SU-DHL-6 (cell line): ENCODE results near the gene ADAT3.

Source experiments
- H2AFZ ChIP-seq: fragments of 200-600 bp; sonication (generic); 2 replicates; pipeline ENCODE4 v1.6.1; 2014; ENCODE audit warnings: low read depth, mild to moderate bottlenecking, moderate library complexity, mixed read lengths, antibody characterized with exemption, low read length; ENCODE audit not compliant: severe bottlenecking
- H3F3A ChIP-seq: fragments of 200-600 bp; shearing (Covaris generic); 2 replicates; pipeline ENCODE4 v1.6.0; 2016; ENCODE audit warnings: antibody characterized with exemption, mild to moderate bottlenecking; ENCODE audit not compliant: insufficient read depth
- H3K27ac ChIP-seq: fragments of 200-600 bp; sonication (generic); 2 replicates; pipeline ENCODE4 v1.5.1; 2016; ENCODE audit warnings: low read depth, mild to moderate bottlenecking, low read length, moderate library complexity, mixed read lengths
- H3K27me3 ChIP-seq: fragments of 200-600 bp; sonication (generic), shearing (Covaris generic); 2 replicates; pipeline ENCODE4 v1.6.0; 2014; ENCODE audit warnings: mild to moderate bottlenecking, low read length
- H3K36me3 ChIP-seq: fragments of 200-600 bp; sonication (generic); 2 replicates; pipeline ENCODE4 v1.6.1; 2014; ENCODE audit warnings: mild to moderate bottlenecking, low read length, mixed read lengths
- H3K4me2 ChIP-seq: fragments of 300-600, 200-600 bp; shearing (Covaris generic), sonication (generic); 2 replicates; pipeline ENCODE4 v1.6.0; 2014; ENCODE audit warnings: low read length, low read depth, mild to moderate bottlenecking; ENCODE audit not compliant: poor library complexity, severe bottlenecking
- H3K4me3 ChIP-seq: fragments of 200-600 bp; sonication (generic); 2 replicates; pipeline ENCODE4 v1.5.1; 2014; ENCODE audit warnings: antibody characterized with exemption, low read length, mild to moderate bottlenecking, mixed read lengths; ENCODE audit not compliant: insufficient read depth, poor library complexity, severe bottlenecking
- H3K79me2 ChIP-seq: fragments of 200-600 bp; sonication (generic); 2 replicates; pipeline ENCODE4 v1.6.1; 2014; ENCODE audit warnings: mild to moderate bottlenecking, low read length, moderate library complexity; ENCODE audit not compliant: insufficient read depth
- H3K9ac ChIP-seq: fragments of 200-600 bp; sonication (generic); 2 replicates; pipeline ENCODE4 v1.7.0; 2014; ENCODE audit warnings: mild to moderate bottlenecking, low read length
- H3K9me2 ChIP-seq: fragments of 200-600 bp; sonication (generic); replicated peaks from 2 replicates; pipeline ENCODE4 v1.6.1; 2014; ENCODE audit warnings: low read length; ENCODE audit not compliant: insufficient read depth
- H3K9me3 ChIP-seq: fragments of 200-600 bp; sonication (generic); 2 replicates; pipeline ENCODE4 v1.6.1; 2014; ENCODE audit warnings: low read length, mixed read lengths; ENCODE audit not compliant: insufficient read depth
- H4K20me1 ChIP-seq: fragments of 200-600 bp; sonication (generic); 2 replicates; pipeline ENCODE4 v1.6.1; 2014; ENCODE audit warnings: low read depth, mild to moderate bottlenecking, antibody characterized with exemption, low read length, moderate library complexity, mixed read lengths
- CTCF ChIP-seq: fragments of 200-600 bp; sonication (generic); IDR thresholded peaks from one replicate; pipeline ENCODE4 v1.5.1; 2017; ENCODE audit warnings: antibody characterized with exemption, mild to moderate bottlenecking, low read length, moderate library complexity; ENCODE audit not compliant: insufficient read depth, poor library complexity, severe bottlenecking
- EZH2phosphoT487 ChIP-seq: fragments of 200-600 bp; sonication (generic), shearing (Covaris generic); conservative IDR thresholded peaks from 2 replicates; pipeline ENCODE4 v1.6.1; 2018; ENCODE audit warnings: mild to moderate bottlenecking, antibody characterized with exemption, low read length, moderate library complexity, mixed read lengths

ADAT3 gene

GRCh38 chr19:1944916-1945561 is 39.8 kb downstream of the ADAT3 start:
- H3K9me2 ChIP-seq, result no peaks in the 10 kb centered on the region
- H3K27me3 ChIP-seq, result no peaks in the 10 kb centered on the region
- H3K4me2 ChIP-seq, result no peak overlapping the region
- H3K9me3 ChIP-seq, result no peaks in the 10 kb centered on the region
- TF ChIP-seq CTCF (no peak), EZH2phosphoT487 (no peak)
- no peak overlapping the region for H3K27ac ChIP-seq
- H3K36me3 ChIP-seq, result no peaks in the 10 kb centered on the region
- H3F3A ChIP-seq, result peaks cover 17% of the 10 kb centered on the region; the same call in 1 of the 2 replicates
- H3K79me2 ChIP-seq, result peaks cover 72% of the 10 kb centered on the region
- no peak overlapping the region for H3K9ac ChIP-seq
- no peaks in the 10 kb centered on the region for H4K20me1 ChIP-seq
- no peak overlapping the region for H2AFZ ChIP-seq
- no peak overlapping the region for H3K4me3 ChIP-seq

DNA sequence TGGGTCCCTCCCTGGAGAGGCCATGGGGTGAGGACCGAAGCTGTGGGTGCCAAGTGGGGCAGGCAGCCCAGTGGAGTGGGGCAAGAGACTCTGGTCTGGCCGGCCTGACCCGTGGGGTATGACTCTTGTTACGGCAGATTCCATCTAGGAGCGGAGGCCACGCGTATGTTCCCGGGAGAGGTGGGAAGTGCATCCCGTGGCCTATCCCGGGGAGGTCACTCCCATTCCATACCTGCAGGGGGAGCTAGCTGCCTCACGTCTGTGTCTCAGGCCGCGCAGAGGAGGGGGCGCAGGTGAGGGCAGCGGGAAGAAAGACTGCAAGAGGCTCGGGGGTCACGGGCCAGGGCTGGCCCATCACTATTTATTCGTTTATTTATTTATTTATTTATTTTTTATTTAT is 40.7 kb downstream of the ADAT3 start:
- no peak overlapping the region for H2AFZ ChIP-seq
- H3K4me3 ChIP-seq, result no peak overlapping the region
- TF ChIP-seq CTCF, result peak; percentile 34
- no peak for TF ChIP-seq EZH2phosphoT487
- H3K27me3 ChIP-seq, result no peaks in the 10 kb centered on the region
- H3K79me2 ChIP-seq, result peaks cover 80% of the 10 kb centered on the region
- H3K36me3 ChIP-seq, result no peaks in the 10 kb centered on the region
- H3K27ac ChIP-seq, result no peak overlapping the region
- H3K4me2 ChIP-seq, result no peak overlapping the region
- peaks cover 11% of the 10 kb centered on the region; the same call in 1 of the 2 replicates for H3F3A ChIP-seq
- no peaks in the 10 kb centered on the region for H3K9me2 ChIP-seq
- no peaks in the 10 kb centered on the region for H4K20me1 ChIP-seq
- no peak overlapping the region for H3K9ac ChIP-seq
- H3K9me3 ChIP-seq, result no peaks in the 10 kb centered on the region

DNA sequence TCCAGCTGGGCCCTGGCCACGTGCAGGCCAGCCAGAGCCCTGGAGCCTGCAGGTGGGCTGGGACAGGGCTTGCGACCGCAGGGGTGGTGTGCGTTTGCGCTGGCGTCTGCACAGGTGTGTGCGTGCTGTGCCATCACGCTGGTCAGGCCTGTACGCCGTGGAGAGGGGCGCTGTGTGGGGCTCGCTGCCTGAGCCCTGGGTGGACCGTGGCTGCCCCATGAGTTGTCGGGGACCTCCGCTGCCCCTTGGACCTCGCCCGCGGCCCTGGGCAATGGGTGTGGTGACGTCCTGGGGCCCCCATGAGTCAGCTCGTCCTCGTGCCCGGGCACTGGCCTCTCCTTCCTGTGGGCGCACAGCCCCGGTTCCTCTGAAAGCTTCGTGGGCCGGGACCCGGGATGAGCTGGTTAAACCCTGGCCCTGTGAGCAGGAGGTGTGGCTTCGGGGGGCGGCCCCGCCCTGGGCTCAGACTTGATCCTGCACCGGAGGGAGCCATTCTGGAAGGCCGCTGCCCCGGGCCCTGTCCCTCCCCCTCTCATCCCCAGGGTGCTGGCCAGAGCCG is 42.5 kb downstream of the ADAT3 start:
- H3K36me3 ChIP-seq, result no peaks in the 10 kb centered on the region
- H3K4me3 ChIP-seq, result no peak overlapping the region
- no peaks in the 10 kb centered on the region for H3K9me3 ChIP-seq
- TF ChIP-seq CTCF, result no peak
- no peak for TF ChIP-seq EZH2phosphoT487
- H3K27ac ChIP-seq, result no peak overlapping the region
- peaks cover 4% of the 10 kb centered on the region; the same call in 1 of the 2 replicates for H3F3A ChIP-seq
- no peak overlapping the region for H3K4me2 ChIP-seq
- H3K79me2 ChIP-seq, result peaks cover 79% of the 10 kb centered on the region
- H3K9ac ChIP-seq, result no peak overlapping the region
- H2AFZ ChIP-seq, result no peak overlapping the region
- H3K27me3 ChIP-seq, result no peaks in the 10 kb centered on the region
- H3K9me2 ChIP-seq, result no peaks in the 10 kb centered on the region
- no peaks in the 10 kb centered on the region for H4K20me1 ChIP-seq
